NOMO-1 (cell line): ENCODE measurements around the gene PLXNA4.

Source experiments
- DNase-seq, 2 experiments: peaks; one replicate each; lab custom pipeline; 2025; ENCODE audit not compliant: unreplicated experiment in 2 of 2; lab: John Stamatoyannopoulos, UW

Gene PLXNA4

DNA sequence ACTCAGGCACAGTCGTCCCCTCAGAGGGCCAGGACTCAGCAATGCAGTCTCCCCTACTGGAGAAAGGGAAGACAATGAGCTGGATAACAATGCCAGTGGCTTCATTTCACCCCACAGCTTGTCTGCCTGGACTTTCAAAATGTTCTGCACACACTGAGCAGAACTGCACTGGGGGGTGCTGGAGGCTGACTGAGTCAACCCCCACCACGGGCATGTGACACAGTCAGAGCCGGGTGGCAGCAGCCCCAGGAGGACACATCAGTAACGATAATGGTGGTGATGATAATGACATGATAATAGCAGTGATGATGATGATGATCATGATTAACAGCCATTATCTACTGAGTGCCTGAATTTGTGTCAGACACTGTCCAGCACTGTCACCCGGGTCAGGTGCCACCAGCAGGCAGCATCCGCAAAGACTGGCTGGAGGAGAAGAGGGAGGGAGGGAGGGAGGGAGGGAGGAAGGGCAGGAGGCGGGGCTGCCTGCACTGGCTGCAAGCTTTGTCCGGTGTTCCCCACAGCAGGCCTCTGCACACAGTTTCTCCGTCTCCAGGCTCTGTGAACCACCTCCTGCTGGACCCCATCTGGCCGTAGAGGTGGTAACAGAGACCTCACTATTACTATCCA, 67.4 kb downstream of the PLXNA4 start:
- DNase-seq, result no peak

DNA sequence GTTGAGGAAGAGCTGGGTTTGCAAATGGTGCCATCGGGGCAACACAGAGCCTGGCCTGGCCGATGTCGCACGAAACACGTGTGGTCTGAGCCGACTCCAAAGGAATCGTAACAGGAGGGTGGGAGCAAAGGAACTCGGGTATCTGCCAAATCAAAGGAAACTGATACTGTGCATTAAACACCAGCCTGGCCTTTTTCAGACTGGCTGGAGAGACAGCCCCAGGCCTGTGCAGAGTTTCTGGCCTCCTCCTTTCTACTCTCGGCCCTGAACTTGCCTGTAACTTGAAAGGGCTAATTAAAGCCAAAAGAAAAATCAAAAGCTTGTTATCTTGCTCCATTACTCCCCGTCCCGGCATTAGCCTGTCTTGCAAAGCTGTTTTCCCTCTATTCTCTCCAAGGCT, 71.4 kb downstream of the PLXNA4 start:
- DNase-seq, result no peak

DNA sequence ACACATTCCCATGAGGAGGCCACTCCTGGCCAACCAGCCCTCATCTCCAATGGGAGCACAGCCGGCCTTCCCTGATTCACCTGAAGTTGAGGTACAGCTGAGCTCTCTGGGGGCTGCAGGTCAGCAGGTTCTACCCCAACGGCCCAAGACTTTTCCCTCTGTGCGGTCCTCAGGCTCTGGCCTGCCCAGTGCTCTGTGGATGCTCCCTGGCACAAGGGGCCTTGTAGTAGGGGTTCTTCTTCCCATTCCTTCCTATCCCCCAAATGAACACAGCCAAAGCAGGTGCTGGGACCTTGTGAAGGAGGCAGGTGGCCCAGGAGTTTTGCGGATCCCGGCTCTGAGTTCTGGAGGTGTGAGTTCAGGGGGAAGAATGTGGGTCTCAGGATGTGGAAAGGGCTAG, 72.2 kb downstream of the PLXNA4 start:
- DNase-seq, result no peak

- no peak for DNase-seq
These were observed 72.9 kb downstream of the PLXNA4 start for GRCh38 chr7:132503415-132503814.

DNA sequence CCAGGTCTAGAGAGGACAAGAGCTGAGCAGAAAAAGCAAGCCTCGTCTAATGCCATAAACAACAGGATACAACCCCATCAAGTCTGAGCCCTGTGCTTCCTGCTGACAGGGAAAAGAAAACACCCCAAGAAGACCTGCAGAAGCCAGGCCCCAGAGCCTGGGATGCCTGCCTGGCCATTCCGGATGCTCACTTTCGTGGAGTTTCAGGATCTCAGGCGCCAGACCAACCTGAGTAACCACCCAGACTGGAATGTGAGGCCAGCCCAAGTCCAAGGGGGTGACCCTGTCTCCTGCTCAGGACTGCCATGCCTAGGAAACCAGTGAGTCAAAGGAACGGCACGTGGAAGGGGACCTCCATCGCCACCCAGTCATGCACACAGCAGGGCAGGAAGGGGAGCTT, 74.3 kb downstream of the PLXNA4 start:
- no peak for DNase-seq

GRCh38 chr7:132500727-132501440, 75.4 kb downstream of the PLXNA4 start:
- no peak for DNase-seq

GRCh38 chr7:132499487-132499886, 76.8 kb downstream of the PLXNA4 start:
- no peak for DNase-seq

DNA sequence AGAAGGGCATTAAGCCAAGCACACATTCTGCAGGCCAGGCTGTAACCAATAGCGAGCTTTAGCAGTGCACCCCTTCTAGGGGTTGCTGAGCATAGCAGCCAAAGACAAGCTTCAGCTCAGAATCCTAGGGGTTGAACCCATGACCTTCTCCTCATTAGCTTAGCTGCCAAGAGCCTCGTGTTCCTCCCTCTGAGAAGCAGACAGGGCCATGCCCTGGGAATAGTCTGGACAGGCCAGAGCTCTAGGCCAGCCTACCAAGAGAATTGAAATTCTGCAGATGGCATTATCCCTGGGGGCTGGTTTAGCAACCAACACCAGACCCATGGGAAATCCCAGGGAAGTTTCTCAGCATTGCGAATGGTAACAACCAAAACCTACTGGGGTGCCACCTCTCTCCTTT, 77.2 kb downstream of the PLXNA4 start:
- no peak for DNase-seq

GRCh38 chr7:132498319-132498718, 78.0 kb downstream of the PLXNA4 start:
- no peak for DNase-seq

GRCh38 chr7:132497098-132497497, 79.2 kb downstream of the PLXNA4 start:
- no peak for DNase-seq

DNA sequence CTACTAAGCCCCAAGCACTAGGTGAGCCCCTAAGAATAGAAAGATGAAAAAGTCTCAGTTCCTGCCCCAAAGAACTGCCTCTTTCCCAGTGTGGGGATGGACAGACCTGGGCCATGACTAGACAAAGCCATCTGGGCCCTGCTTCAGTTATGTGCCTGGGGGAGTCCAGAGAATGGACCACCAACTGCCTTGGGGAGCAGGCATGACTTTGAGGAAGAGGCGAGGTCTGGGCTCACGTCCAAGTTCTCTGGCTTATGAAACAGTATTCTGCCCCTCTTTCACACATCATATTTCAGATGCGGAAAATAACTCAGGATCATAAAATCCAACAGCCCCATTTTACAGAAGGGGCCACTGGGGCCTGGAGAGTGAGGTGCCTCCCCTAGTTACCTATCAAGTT, 80.3 kb downstream of the PLXNA4 start:
- no peak for DNase-seq

DNA sequence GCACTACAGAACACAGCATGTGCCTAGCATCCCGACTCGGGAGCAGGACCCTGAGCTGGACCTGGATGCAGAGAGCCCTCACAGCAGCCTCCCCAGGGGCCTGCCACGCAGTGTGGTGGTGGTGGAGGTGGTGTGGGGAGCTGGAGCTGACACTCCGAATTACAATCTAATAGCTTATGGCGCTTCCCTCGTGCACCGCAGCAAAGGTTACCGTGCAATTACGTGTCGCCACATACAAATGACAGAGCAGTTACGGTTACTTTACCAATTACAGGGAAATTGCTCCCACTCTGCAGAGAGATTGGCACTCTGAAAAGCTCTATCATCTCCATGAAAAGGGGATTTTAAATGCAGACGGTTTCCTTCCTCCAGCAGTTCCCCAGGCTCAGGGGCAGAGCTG, 81.8 kb downstream of the PLXNA4 start:
- no peak for DNase-seq

DNA sequence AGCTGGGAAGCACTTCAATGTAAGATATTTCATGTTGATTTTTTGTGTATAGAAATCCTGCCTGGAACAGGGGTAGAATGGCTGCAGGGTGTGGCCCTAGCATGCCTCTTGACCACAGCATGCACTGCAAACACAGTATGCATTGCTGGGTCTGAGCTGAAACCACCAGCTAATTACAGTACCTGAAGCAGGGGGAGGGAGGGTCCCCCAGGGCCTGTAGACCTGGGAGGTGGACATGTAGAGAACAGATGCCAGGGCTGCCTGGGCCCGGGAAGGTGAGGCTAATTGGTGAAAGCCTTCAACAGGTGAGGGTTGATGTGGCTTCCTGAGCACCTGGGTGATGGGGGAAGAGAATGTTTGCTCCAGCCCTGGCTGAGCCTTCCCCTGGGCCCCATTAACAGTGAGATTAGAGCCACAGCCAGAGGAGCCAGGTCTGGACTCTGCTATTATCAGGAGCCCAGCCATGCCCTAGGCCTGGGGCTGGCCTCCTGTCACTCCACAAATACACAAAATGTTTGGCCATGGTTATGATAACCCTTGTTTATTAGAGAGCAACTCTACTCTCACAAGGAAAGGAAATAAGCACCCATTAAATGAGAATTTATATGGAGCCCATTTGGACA, 83.3 kb downstream of the PLXNA4 start:
- DNase-seq, result no peak

- no peak for DNase-seq
These were observed 84.8 kb downstream of the PLXNA4 start for GRCh38 chr7:132491391-132491945.

DNA sequence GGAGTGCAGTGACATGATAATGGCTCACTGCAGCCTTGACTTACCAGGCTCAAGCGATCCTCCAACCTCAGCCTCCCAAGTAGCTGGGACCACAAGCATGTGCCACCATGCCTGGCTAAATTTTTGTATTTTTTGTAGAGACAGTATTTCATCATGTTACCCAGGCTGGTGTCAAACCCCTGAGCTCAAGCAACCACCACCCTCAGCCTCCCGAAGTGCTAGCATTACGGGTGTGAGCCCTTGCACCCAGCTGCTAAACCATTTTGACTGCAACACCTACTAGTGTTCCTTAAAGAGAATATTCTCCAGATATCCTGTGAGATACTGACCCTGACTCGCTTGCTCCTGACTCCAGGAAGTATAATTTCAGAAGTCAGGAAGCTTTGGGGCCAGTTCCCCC, 85.8 kb downstream of the PLXNA4 start:
- DNase-seq, result no peak

DNA sequence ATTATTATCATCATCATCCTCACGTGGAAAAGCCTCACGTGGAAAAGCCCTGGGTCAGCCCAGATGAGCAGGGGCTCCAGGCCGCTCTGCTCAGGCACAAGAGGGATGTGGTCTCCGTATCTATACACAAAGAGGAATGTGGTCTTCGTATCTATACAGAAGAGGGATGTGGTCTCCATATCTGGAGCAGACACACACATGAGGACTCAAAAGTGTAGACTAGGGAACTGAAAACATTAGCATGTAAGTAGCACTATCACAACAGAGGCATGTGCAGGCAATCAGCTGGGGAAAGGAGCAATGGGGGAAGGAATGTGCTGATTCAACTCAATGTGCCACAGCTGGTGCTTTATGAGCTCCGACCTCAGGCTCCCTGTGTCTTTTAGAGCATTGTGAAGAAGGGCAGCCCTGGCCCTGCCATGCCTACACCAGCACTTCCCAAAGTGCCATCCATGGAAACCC, 86.5 kb downstream of the PLXNA4 start:
- no peak for DNase-seq

GRCh38 chr7:132488634-132489302, 87.5 kb downstream of the PLXNA4 start:
- no peak for DNase-seq

DNA sequence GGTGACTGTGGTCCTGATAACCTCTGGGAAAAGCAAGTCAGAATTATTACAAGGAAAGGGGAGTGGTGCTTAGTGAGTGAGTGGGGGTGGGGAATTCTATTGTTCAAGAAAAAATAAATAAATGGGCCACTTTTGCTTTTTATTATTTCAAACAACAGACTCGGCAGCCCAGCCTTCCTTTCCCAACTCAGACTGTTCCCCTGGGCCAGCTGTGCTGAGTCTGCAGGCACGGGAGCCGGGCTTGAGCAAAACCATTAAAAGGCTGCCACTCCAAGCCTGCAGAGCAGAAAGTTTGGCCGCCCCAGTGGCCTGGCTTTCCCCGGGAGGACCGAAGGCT, 90.0 kb downstream of the PLXNA4 start:
- DNase-seq, result no peak

DNA sequence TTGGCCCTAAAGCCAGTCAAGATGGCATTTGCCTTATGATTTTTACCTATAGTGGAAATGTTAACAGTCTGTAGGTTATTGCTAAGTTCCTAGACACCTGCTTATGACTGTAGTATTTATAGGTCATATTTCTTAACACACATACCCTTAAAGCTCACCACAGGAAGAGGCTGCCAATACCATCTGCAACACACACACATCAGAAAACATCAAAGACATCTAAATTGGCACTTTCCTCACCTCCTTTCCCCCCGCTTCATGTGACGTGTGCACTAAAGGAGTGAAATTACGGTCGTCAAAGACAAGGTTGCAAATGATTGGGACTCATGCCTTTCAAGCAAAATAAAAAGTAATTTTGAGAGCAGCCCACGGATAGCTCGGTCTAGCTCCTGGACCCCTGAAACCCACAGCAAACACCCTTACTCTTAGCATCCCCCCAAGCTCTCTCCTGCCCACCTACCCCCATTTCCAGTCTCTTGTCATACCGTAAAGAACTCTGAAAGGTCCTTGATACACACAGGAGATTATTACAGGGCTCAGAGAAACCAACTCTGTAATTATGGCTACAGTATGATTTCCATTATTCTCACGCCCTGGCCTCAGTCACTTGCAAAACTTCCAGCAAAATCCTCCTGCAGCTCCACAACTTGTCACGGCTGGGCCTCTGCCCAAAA, 90.5 kb downstream of the PLXNA4 start:
- DNase-seq, result no peak

DNA sequence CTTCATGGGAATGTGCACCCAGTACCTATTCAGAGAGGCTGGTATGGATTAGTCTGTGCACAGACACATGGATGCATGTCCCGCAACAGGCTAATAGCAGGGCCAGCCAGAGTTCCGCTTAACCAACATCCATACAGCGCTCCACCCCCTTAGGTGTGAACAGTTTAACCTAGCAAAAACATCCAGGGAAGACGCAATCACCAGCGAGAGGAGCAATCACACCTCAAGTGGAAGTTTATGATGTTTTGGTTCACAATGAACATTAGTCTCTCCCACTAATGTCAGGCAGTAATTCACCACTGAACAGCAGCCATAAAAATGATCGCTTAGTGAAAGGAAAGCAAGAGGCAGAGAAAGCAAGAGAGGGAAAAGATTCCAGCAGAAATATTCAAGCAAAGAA, 91.1 kb downstream of the PLXNA4 start:
- DNase-seq, result no peak

DNA sequence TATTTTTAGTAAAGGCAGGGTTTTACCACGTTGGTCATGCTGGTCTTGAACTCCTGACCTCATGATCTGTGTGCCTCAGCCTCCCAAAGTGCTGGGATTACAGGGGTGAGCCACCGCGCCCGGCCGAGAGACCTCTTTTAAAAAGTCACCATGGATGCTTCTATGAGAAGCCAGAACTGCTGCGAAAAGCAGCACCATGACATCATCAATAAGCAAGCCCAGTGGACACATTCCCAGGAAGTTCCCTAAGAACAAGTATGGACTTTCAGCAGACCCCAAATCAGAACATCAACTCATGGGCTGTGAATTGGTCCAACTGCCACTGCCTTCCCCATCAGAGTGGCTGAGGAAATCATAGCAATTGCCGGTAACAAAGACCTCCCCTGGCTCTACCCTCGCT, 93.4 kb downstream of the PLXNA4 start:
- DNase-seq, result no peak
